ENCODE measurements around the gene SLC37A1.

SLC37A1 gene

GRCh38 chr21:42565206-42565810 lies 51.7 kb downstream of the SLC37A1 start:
- no peak for DNase-seq

GRCh38 chr21:42565886-42566523 lies 52.4 kb downstream of the SLC37A1 start:
- no peak for DNase-seq

DNA sequence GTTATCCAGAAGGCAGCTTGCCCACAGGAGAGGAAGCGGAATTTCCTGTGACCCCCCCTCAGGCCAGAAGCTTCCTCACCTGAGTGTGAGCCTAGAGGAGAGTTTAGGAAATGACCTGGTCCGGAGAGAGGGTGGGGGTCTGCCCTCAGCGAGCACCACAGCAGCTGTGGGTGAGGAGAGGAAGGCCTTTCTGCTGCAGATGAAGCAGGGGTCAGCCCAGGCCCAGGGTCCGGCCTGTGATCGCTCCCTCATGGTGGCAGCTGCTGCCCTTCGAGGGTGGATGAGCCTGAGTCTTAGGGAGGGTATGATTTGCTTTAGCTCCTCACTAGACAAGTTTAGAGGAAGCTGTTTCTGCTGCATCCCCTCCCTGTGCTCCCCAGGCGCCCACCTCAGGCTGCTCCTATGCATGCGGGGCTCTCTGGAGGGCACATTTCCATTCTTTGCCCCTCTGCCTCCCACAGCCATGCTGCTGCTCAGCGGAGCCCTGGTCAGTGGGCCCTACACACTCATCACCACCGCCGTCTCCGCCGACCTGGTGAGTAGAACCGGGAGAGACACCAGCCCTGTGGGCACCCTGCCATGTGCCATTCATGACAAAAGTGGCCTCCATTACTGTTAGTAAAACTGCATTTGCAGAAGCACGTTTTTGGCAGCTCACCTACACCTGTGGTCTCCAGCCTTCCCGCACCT lies 53.0 kb downstream of the SLC37A1 start:
- no peak for DNase-seq

DNA sequence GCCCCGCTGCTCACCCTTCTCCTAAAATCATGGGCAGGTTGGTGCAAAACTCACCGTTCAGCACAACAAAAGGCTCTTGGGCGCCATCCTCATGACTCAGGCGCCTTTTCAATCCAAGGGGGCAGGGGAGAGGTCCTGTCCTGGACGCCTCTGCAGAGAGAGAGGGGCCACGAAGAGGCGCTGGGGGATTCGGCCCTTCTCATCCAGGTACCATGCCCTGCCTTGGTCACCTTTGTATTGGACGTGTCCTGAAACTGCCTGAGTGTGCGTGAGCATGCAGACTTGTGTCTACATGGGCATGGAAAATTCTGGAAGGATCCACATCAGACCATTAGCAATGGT lies 53.5 kb downstream of the SLC37A1 start:
- no peak for DNase-seq

- DNase-seq = no peak
These were observed 54.2 kb downstream of the SLC37A1 start for GRCh38 chr21:42567861-42568260.

- DNase-seq = no peak
These were observed 54.7 kb downstream of the SLC37A1 start for GRCh38 chr21:42568376-42568775.

DNA sequence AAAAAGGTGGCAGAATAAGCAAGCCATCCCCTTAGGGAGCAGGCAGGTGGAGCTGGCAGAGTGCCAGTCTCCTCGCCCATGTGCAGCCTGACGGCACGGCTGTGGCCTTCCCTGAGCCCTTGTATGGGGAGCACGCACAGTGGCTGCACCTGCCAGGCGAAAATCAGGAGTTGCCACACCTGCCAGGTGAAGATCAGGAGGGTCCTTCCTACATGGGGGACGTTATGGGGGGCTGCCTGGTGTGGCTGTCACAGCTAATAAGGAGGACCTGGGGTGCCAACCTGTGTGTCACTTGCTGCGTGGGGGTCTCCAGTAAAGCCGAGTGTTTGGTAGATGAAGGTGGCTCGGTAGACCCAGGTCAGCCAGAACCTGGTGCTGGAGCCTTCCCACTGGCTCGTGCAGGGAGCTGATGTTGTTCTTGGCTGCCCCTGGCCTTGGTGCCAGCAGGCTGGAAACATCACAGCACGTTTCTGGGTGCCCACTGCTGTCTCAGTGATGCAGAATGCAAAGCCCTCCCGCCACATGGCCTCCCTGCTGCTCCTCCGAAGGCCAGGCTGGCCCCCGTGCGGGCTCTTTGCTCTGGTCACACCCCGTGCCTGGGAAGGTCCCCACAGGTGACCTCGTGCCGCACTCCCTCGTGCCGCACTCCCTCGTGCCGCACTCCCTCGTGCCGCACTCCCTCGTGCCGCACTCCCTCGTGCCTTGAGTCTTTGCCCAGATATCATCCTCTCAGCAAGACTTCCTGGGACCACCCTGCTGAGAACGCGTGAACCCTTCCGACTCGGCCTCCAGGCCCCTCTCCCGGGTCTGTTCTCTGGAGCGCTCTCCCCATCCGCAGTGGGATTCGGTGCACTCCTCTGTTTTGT lies 55.4 kb downstream of the SLC37A1 start:
- DNase-seq = peak; percentile 39

- no peak for DNase-seq
These were observed 56.2 kb downstream of the SLC37A1 start for GRCh38 chr21:42569732-42570301.

DNA sequence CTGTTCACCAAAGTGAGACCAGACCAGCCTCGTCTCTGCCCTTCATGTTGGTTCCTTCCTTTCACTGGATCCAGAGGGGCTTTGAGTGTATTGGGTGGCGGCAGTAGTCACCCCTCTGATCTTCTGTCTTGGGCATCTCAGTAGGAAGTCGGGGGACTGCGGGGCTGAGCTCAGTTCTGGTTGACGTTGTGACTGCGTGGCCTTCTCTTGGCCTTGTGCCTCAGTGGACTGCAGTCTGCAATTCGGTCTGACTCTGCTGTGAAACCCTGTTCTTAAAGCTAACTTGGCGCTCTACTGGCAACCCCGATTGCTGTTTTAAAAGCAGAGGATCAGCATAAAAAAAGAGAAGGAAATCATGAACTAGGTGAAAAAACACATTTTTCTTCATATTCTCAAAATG lies 56.7 kb downstream of the SLC37A1 start:
- DNase-seq = no peak

DNA sequence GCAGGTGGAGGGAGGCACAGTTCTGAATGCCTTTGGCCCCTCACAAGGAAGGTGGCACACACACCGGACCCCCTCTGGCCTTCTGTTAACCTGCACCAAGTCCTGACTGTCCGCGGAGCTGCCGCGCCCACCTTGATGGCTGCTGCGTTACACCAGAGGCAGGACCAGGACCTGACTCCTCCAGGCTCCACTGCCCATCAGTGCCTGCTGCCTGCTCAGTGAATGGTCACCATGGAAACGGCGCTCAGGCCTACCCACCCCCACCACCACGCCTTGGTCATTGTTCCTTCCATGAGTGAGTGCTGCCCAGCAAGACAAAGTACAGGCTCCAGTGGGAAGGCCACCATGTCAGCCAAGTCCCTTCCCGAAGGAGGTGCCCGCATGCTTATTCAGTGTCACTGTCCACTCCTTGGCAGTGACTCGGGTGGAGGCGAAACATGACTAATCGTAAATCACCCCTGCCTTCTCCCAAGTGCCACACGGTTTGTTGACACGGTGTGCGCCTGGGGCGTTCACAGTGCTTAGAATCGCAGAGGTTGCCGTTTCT lies 57.3 kb downstream of the SLC37A1 start:
- DNase-seq = no peak

GRCh38 chr21:42571391-42572150 lies 57.9 kb downstream of the SLC37A1 start:
- DNase-seq = no peak

GRCh38 chr21:42572906-42573495 lies 59.3 kb downstream of the SLC37A1 start:
- no peak for DNase-seq

DNA sequence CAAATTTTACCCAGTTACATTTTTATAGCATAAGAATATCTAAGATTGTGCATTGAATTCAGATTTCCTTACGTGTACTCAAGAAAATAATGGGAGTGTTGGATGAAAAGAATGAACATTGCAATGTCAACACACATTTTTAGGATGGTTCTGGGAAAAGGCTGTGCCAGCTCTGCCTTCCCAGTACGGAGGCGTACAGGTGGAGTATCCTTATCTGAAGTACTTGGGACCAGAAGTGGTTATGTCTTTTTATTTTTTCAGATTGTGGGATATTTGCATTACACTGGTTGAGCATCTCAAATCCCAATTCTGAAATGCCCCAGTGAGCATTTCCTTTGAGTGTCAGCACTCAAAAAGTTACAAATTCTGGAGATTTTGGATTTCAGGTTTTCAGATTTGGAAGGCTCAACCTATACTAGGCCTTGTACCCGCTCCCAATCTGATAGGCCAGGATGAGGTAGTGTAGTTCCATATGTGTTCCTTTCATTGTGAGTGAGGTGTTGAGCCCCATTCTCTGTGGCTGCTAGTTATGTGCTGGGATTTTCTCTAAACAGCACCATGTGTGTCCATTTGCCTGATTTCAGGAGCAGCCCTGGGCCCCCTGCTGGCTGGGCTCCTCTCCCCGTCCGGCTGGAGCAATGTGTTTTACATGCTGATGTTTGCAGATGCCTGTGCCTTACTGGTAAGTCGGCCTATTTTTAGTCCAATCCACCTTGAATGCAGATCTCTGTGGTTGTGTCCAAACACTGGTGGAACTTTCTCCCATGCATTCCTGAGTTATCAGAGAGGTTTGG lies 60.8 kb downstream of the SLC37A1 start:
- no peak for DNase-seq

DNA sequence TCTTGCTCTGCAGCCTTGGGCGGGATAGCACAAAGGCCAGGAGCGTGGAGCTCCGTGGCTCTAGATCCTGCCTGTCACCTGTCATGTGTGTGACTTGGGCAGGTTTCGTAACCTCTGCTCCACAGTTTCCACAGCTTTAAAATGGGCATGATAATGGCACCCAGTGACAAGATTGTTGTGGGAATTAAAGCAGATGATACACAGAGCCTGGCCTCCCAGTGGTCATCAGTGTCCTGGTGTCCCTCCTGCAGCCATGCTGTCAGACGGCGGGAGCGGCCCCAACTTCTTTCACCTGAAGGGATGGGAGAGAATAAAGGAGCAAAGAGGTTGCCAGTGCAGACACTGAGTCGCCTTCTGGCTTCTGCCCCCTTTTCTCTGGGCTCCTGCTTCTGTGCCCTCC lies 61.5 kb downstream of the SLC37A1 start:
- DNase-seq = no peak

DNA sequence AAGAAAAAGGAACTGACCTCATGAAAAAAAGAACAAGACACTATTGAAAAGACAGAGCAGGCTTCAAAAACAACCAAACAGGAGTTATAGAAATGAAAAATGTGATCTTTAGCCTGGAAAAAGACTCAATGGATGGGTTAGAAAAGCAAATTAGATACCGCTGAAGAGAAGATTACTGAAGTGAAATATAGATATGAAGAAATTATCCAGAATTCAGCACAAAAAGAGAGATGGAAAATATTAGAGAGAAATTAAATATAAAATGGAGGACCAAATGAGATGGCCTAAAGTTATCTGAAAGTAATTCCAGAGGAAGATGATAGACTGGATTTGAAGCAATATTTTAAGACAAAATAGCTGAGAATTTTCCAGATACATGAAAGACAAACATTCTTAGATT lies 63.0 kb downstream of the SLC37A1 start:
- DNase-seq = no peak

GRCh38 chr21:42578034-42578433 lies 64.4 kb downstream of the SLC37A1 start:
- DNase-seq = no peak

DNA sequence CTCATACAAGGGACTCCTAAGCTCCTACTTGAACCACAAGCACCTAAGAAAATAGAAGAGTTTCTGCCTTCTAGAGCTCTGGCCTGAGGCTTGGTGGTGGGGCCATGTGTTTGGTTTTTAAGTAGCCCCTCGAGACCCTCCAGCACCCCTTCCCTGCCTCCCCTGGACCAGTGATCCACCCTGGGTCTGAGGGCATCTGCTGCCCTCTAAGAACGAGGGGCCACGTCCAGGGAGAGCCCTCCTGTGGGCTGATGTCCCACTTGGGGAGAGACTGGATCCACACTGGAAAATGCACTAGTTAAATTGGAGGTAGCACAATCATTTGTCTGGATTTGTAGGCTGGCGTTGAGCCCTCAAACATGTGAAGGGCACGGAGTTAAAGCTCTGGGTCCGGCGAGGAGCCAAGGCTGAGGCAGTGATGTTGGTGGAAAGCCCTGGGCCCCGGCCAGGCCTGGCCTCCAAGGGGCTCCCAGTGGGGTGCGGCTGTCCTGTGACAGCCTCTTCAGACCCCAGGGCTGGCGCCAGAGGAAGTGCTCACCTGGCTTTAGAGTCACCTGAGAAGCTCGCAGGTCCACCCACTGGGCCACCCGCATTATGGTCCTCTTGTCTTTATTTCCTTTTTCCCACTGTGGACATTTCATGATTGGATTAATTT lies 65.2 kb downstream of the SLC37A1 start:
- no peak for DNase-seq

DNA sequence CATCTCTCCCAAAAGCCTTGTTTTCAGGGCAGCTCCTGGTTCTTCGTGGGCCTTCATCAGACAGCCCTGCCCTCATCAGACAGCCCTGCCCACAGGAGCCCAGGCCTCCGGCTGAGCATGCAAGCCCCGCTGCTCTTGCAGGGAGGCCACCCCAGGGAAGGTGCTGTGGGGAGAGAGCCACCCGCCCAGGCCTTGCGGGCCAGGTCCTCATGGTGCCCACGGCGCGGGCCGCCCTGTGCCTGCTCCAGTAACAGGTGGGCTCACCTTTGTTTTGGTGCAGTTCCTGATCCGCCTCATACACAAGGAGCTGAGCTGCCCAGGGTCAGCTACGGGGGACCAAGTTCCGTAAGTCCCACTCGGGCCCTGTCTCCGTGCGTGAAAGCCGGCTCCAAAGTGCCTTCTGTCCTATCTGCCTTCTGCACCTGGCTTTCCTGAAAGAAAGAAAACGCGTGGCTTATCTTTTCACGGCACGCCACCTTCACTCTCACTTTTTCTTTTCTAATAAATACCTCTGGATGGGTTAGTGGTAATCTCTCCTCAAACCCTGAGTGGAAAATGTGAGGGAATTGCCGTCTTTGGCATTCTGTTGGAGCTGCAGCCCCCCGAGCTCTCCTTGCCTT lies 65.9 kb downstream of the SLC37A1 start:
- no peak for DNase-seq

DNA sequence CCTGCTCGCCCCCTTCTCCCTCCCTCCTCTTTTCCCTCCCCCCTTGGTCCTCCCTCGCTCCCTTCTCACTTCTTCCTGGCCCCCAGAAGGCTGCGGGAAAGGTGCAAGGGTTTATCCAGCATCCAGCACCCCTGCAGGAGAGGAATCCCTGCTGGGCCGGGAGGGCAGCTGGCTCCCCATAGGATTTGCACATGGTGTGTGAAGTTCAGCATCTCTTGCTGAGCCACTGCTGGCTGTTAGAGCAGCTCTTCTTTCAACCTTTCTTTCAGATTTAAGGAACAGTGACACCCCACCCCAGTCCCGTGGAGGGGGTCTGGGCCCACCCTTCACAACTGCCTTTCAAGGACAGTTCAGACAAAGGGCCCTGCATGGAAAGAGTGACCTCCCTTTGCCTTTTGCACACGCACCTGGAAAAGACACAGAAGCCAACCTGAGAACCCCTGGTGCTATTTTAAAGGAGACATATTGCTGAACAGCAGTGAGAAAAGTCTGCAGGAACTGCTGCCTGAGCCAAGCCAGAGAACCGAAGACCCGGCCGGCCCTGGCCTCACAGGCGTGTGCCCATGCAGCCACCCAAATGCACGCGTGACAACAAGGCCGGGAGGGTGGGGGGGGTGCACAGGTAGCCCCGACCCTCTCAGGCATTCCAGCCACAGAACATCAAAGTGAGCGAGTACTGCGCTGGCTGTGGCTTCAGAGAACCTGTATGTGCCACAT lies 66.6 kb downstream of the SLC37A1 start:
- DNase-seq = no peak
